Measurements from ENCODE around the gene C18orf32.

Gene C18orf32

GRCh38 chr18:49503931-49504330, 16.9 kb upstream of the C18orf32 start:
- TF ChIP-seq CTCF (IDR thresholded peaks at IDR 0.05; ENCODE audit: low read depth, low read length): no peak
- no peak for TF ChIP-seq EZH2phosphoT487 (IDR thresholded peaks at IDR 0.05; ENCODE audit: low read depth)

GRCh38 chr18:49500201-49500921, 13.3 kb upstream of the C18orf32 start:
- H3K4me1 ChIP-seq (ENCODE audit: low read length): no peaks in the 10 kb centered on the region
- no peak overlapping the region for H3K9ac ChIP-seq (ENCODE audit: low read length)
- peaks cover 4% of the 10 kb centered on the region for H3K27me3 ChIP-seq (ENCODE audit: low read depth, low read length)
- H3K36me3 ChIP-seq (replicated peaks; ENCODE audit: low read depth, low read length): no peaks in the 10 kb centered on the region
- H3K27ac ChIP-seq (ENCODE audit: low read length): no peak overlapping the region
- no peaks in the 10 kb centered on the region for H4K20me1 ChIP-seq (ENCODE audit: insufficient read depth, low read length)
- TF ChIP-seq CTCF (IDR thresholded peaks at IDR 0.05; ENCODE audit: low read depth, low read length): no peak
- no peak for TF ChIP-seq EZH2phosphoT487 (IDR thresholded peaks at IDR 0.05; ENCODE audit: low read depth)
- H3K4me3 ChIP-seq (ENCODE audit: low read length): no peak overlapping the region
- no peaks in the 10 kb centered on the region for H3K9me3 ChIP-seq (ENCODE audit: insufficient read depth, low read length)
- H3K79me2 ChIP-seq (ENCODE audit: low read length): no peaks in the 10 kb centered on the region
- H3K4me2 ChIP-seq (ENCODE audit: low read length): no peak overlapping the region
- no peak overlapping the region for H2AFZ ChIP-seq (ENCODE audit: low read depth, low read length)

More at GRCh38 chr18:49503931-49504330, 16.9 kb upstream of the C18orf32 start:
- peaks cover 13% of the 10 kb centered on the region for H3K27me3 ChIP-seq (ENCODE audit: low read depth, low read length)
- no peaks in the 10 kb centered on the region for H3K4me1 ChIP-seq (ENCODE audit: low read length)
- H3K79me2 ChIP-seq (ENCODE audit: low read length): no peaks in the 10 kb centered on the region
- no peaks in the 10 kb centered on the region for H3K9me3 ChIP-seq (ENCODE audit: insufficient read depth, low read length)
- no peaks in the 10 kb centered on the region for H3K36me3 ChIP-seq (replicated peaks; ENCODE audit: low read depth, low read length)
- no peaks in the 10 kb centered on the region for H4K20me1 ChIP-seq (ENCODE audit: insufficient read depth, low read length)
- no peak overlapping the region for H3K4me2 ChIP-seq (ENCODE audit: low read length)
- no peak overlapping the region for H3K9ac ChIP-seq (ENCODE audit: low read length)
- no peak overlapping the region for H3K27ac ChIP-seq (ENCODE audit: low read length)
- no peak overlapping the region for H2AFZ ChIP-seq (ENCODE audit: low read depth, low read length)
- H3K4me3 ChIP-seq (ENCODE audit: low read length): no peak overlapping the region

- Histone ChIP-seq H3K4me3 (ENCODE audit: low read length) (no peak overlapping the region), H3K36me3 (replicated peaks; ENCODE audit: low read depth, low read length) (no peaks in the 10 kb centered on the region), H3K27me3 (ENCODE audit: low read depth, low read length) (peaks cover 4% of the 10 kb centered on the region), H3K9ac (ENCODE audit: low read length) (no peak overlapping the region), H3K79me2 (ENCODE audit: low read length) (no peaks in the 10 kb centered on the region), H3K27ac (ENCODE audit: low read length) (no peak overlapping the region), H2AFZ (ENCODE audit: low read depth, low read length) (no peak overlapping the region), H3K4me2 (ENCODE audit: low read length) (no peak overlapping the region), H4K20me1 (ENCODE audit: insufficient read depth, low read length) (no peaks in the 10 kb centered on the region), H3K9me3 (ENCODE audit: insufficient read depth, low read length) (no peaks in the 10 kb centered on the region), H3K4me1 (ENCODE audit: low read length) (no peaks in the 10 kb centered on the region)
- no peak for TF ChIP-seq CTCF (IDR thresholded peaks at IDR 0.05; ENCODE audit: low read depth, low read length)
- TF ChIP-seq EZH2phosphoT487 (IDR thresholded peaks at IDR 0.05; ENCODE audit: low read depth): no peak
Observed at GRCh38 chr18:49499046-49499637, 12.1 kb upstream of the C18orf32 start.

- H3K9ac ChIP-seq (ENCODE audit: low read length): no peak overlapping the region
- no peaks in the 10 kb centered on the region; the same call in 1 of the 2 replicates for H3K27me3 ChIP-seq (ENCODE audit: low read depth, low read length)
- peaks cover 19% of the 10 kb centered on the region for H3K79me2 ChIP-seq (ENCODE audit: low read length)
- H3K27ac ChIP-seq (ENCODE audit: low read length): no peak overlapping the region
- H4K20me1 ChIP-seq (ENCODE audit: insufficient read depth, low read length): peaks cover 12% of the 10 kb centered on the region
- H3K4me3 ChIP-seq (ENCODE audit: low read length): no peak overlapping the region
- H3K36me3 ChIP-seq (replicated peaks; ENCODE audit: low read depth, low read length): peaks cover 15% of the 10 kb centered on the region
- TF ChIP-seq CTCF (IDR thresholded peaks at IDR 0.05; ENCODE audit: low read depth, low read length): no peak
- TF ChIP-seq EZH2phosphoT487 (IDR thresholded peaks at IDR 0.05; ENCODE audit: low read depth): no peak
- H3K9me3 ChIP-seq (ENCODE audit: insufficient read depth, low read length): no peaks in the 10 kb centered on the region
- H3K4me1 ChIP-seq (ENCODE audit: low read length): peaks cover 15% of the 10 kb centered on the region
- no peak overlapping the region for H2AFZ ChIP-seq (ENCODE audit: low read depth, low read length)
- no peak overlapping the region for H3K4me2 ChIP-seq (ENCODE audit: low read length)
Observed at GRCh38 chr18:49495480-49495879, 8.4 kb upstream of the C18orf32 start.
